Activated naive CD8-positive, alpha-beta T cell treated with anti-CD3 and anti-CD28 coated beads, Interleukin-2, amount 50 U/mL, for 24 hours (primary cell): Measurements from ENCODE around the gene FOXA3.
"Not testable (repeated sequence)": the region's sequence is repeated elsewhere in the genome, so short reads cannot be mapped to it uniquely, and the experiment has no call there.

Experiments used
- ATAC-seq: fragments of 150-1000 bp; cut with Tn5 transposase; one replicate; pipeline ENCODE4 v1.10.0; 2021
- DNase-seq: peaks from one replicate; pipeline ENCODE4 v3.0.0; 2021
- H3K27ac Mint-ChIP-seq: one replicate; pipeline ENCODE4 v1.8.0; 2021; ENCODE audit warnings: mild to moderate bottlenecking, mixed read lengths
- H3K27me3 Mint-ChIP-seq: one replicate; pipeline ENCODE4 v1.8.0; 2021; ENCODE audit warnings: mixed read lengths
- H3K36me3 Mint-ChIP-seq: one replicate; pipeline ENCODE4 v1.8.0; 2021; ENCODE audit warnings: low read depth, mixed read lengths
- H3K4me1 Mint-ChIP-seq: one replicate; pipeline ENCODE4 v1.8.0; 2021; ENCODE audit warnings: mixed read lengths
- H3K4me3 Mint-ChIP-seq: one replicate; pipeline ENCODE4 v1.8.0; 2021; ENCODE audit warnings: mild to moderate bottlenecking, moderate library complexity, mixed read lengths
- H3K9me3 Mint-ChIP-seq: one replicate; pipeline ENCODE4 v1.8.0; 2021; ENCODE audit warnings: mixed read lengths

Gene FOXA3

GRCh38 chr19:45860359-45861259, 3.5 kb upstream of the FOXA3 start:
- ATAC-seq (no peak), DNase-seq (no peak)
- Mint-ChIP-seq H3K4me1 (peaks cover 34% of the 10 kb centered on the region), H3K27me3 (peaks cover 23% of the 10 kb centered on the region), H3K36me3 (peaks cover 23% of the 10 kb centered on the region), H3K4me3 (peak overlapping the region; percentile 6), H3K9me3 (no peaks in the 10 kb centered on the region), H3K27ac (no peak overlapping the region)

DNA sequence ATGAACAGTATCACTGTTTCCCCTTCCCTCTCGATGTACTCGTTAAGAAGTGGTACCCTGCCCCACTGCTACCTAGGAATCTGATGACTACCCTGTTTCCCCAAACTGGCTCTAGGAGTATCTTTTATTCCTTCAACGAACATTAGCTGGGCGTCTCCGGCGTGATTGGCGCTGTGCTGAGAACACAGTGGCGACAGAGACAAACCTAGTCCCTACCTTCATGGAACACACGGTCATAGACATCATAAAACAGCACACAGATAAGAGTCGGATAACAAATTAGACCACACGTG, 1.9 kb upstream of the FOXA3 start:
- DNase-seq, result no peak
- Mint-ChIP-seq H3K27me3 (peaks cover 27% of the 10 kb centered on the region), H3K27ac (peak overlapping the region; percentile 99), H3K4me3 (peak overlapping the region; percentile 98), H3K9me3 (no peaks in the 10 kb centered on the region), H3K4me1 (peaks cover 34% of the 10 kb centered on the region), H3K36me3 (peaks cover 20% of the 10 kb centered on the region)
- ATAC-seq, result no peak

DNA sequence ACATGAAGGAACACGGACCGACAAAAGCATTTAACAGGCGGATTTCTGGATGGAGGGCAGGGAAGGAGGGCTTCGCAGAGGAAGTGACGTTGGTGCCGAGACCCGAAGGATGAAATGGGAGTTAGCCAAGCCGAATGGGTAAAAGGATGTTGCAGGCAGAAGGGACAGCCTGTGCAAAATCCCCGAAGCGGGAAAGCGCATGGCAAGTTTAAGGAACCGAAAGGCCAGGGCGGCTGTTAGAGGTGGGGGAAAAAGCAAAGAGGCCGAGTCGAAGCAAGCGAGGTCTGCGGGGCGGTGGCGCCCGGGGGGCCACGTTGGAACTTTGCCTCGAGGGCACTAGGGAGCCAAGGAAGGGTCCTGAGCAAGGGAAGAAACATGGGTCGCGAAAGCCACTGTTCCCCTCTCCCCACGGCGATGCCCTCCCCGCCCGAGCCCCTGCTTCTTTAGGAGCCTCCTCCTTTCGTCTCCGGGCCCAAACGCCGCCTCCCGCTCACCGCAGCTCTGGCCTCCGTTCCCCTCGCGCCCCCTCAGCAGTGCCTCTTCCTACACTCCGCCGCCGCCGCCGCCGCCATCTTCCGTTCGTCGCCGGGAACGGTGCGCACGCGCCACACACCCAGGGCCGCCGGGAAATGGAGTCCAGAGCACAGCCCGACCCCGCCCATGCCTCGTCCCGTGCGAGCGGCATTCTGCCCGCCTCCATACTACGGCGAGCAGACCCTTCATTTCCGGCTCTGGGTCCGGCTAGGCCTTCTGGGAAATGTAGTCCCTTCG, 1.4 kb upstream of the FOXA3 start, which contains the start of gene SYMPK:
SYMPK (minus strand) TSS at position 584 of the 771 bp plus-strand sequence. CDS start 8,652 bp downstream, outside the sequence.
- peaks cover 27% of the 10 kb centered on the region for H3K27me3 Mint-ChIP-seq
- H3K27ac Mint-ChIP-seq, result peak within 1 kb of the TSS; percentile 99
- ATAC-seq, result peak; percentile 96
- H3K9me3 Mint-ChIP-seq, result no peaks in the 10 kb centered on the region
- peak; percentile 99 for DNase-seq
- H3K4me3 Mint-ChIP-seq, result peak within 1 kb of the TSS; percentile 98
- peaks cover 34% of the 10 kb centered on the region for H3K4me1 Mint-ChIP-seq
- H3K36me3 Mint-ChIP-seq, result peaks cover 20% of the 10 kb centered on the region

- ATAC-seq (no peak), DNase-seq (no peak)
- H3K36me3 Mint-ChIP-seq, result peaks cover 14% of the 10 kb centered on the region
- H3K4me3 Mint-ChIP-seq, result peak overlapping the region; percentile 98
- peaks cover 31% of the 10 kb centered on the region for H3K4me1 Mint-ChIP-seq
- peak overlapping the region; percentile 99 for H3K27ac Mint-ChIP-seq
- peaks cover 27% of the 10 kb centered on the region for H3K27me3 Mint-ChIP-seq
- H3K9me3 Mint-ChIP-seq, result no peaks in the 10 kb centered on the region
These were observed 739 bp upstream of the FOXA3 start for GRCh38 chr19:45863335-45863839.

- Mint-ChIP-seq H3K27me3 (peaks cover 27% of the 10 kb centered on the region), H3K36me3 (peaks cover 5% of the 10 kb centered on the region), H3K9me3 (no peaks in the 10 kb centered on the region), H3K27ac (no peak overlapping the region), H3K4me3 (peak overlapping the region; percentile 59), H3K4me1 (peaks cover 31% of the 10 kb centered on the region)
- no peak for DNase-seq
- no peak for ATAC-seq
These were observed 530 bp downstream of the FOXA3 start for GRCh38 chr19:45864629-45865082.

DNA sequence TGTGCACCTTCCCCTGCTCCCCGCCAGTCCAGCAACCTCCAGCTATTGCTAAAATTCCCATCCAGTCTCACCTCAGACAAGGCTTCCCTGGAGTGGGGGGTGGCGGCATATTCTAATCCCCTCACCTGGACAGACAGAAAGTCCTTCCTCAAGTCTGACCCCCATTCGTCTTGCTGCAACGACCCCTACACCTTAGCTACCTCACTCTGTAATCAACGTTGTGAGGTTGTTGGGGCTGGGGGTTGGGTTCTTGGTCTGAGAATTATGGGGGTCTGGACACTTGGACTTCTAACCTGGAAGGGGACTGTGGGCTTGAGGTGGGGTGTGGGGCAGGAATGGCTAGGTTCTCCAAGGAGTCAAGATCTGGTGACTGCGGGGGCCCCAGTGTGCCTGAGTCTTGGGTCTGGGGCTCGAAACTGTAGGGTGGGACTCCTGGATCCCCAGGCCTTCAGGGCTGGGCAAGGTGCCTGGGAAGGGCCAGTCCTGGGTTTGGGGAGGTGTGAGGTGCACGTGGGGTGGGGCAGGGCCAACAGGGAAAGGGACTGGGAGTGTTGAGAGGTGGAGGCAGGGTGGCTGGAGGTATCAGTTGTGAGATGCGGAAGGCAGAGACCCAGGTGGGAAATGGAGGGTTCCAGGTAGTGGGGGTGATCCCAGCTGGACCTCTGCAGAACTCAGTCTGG, 1.3 kb downstream of the FOXA3 start:
- Mint-ChIP-seq H3K27me3 (peaks cover 27% of the 10 kb centered on the region), H3K36me3 (peaks cover 4% of the 10 kb centered on the region), H3K9me3 (no peaks in the 10 kb centered on the region), H3K4me1 (peaks cover 29% of the 10 kb centered on the region), H3K4me3 (no peak overlapping the region), H3K27ac (no peak overlapping the region)
- DNase-seq (no peak), ATAC-seq (no peak)

DNA sequence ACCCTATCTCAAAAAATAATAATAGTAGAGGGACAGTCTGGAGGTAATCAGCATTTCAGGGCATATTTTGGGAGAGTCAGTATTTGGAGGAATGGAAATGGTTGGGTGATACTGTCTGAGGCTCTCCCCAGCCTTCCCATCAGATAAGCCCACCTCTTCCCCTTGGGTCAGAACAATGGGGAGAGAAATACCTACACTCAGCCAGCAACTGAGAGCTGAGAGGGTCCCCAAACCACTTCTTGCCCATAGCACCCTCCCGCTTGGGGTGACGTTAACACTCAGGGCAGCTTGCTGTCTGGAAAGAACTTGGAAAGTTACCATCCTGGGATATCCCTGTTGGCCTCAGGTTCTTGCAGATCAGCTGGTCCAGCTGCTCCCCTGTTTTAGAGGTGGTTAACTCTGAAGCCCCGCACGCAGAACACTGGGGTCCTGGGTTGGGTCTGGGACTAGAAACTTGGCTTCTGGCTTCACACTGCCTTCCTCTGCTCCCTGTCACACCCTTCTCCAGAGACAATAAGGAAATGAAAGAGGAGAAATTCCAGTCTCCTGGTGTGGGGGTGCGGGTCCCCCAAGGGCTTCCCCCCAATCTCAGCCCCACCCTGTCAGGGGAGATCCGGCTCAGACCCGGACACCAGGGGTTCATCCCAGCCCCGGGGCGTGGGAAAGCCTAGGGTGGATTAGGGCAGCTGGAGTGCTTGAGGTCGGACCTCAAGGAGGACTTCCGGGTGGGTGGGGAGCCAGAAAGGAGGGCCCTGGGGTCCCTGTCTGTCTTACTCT, 2.5 kb downstream of the FOXA3 start:
- Mint-ChIP-seq H3K27me3 (peaks cover 27% of the 10 kb centered on the region), H3K4me3 (no peak overlapping the region), H3K36me3 (no peaks in the 10 kb centered on the region), H3K9me3 (no peaks in the 10 kb centered on the region), H3K4me1 (peaks cover 22% of the 10 kb centered on the region), H3K27ac (no peak overlapping the region)
- DNase-seq, result no peak
- no peak for ATAC-seq

GRCh38 chr19:45867241-45867640, 3.1 kb downstream of the FOXA3 start:
- H3K27me3 Mint-ChIP-seq, result peaks cover 27% of the 10 kb centered on the region
- H3K27ac Mint-ChIP-seq, ATAC-seq, H3K9me3 Mint-ChIP-seq, H3K36me3 Mint-ChIP-seq, H3K4me3 Mint-ChIP-seq, DNase-seq: not testable (repeated sequence)
- peaks cover 17% of the 10 kb centered on the region for H3K4me1 Mint-ChIP-seq

DNA sequence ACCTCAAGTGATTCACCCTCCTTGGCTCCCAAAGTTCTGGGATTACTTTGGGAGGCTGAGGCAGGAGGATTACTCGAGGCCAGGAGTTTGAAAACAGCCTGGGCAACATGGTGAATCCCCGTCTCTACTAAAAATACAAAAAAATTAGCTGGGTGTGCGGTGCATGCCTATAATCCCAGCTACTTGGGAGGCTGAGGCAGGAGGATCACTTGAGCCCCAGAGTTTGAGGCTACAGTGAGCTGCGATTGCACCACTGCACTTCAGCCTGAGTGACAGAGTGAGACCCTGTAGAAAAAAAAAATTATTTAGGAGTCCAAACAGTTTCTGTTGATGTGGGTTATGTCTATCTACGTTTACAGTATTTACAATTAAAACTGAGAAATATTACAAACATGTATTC, 6.7 kb downstream of the FOXA3 start:
- ATAC-seq, result no peak
- DNase-seq, result no peak
- no peaks in the 10 kb centered on the region for H3K9me3 Mint-ChIP-seq
- H3K36me3 Mint-ChIP-seq, result no peaks in the 10 kb centered on the region
- peaks cover 1% of the 10 kb centered on the region for H3K4me1 Mint-ChIP-seq
- H3K27ac Mint-ChIP-seq, result no peak overlapping the region
- peaks cover 11% of the 10 kb centered on the region for H3K27me3 Mint-ChIP-seq
- H3K4me3 Mint-ChIP-seq, result no peak overlapping the region

DNA sequence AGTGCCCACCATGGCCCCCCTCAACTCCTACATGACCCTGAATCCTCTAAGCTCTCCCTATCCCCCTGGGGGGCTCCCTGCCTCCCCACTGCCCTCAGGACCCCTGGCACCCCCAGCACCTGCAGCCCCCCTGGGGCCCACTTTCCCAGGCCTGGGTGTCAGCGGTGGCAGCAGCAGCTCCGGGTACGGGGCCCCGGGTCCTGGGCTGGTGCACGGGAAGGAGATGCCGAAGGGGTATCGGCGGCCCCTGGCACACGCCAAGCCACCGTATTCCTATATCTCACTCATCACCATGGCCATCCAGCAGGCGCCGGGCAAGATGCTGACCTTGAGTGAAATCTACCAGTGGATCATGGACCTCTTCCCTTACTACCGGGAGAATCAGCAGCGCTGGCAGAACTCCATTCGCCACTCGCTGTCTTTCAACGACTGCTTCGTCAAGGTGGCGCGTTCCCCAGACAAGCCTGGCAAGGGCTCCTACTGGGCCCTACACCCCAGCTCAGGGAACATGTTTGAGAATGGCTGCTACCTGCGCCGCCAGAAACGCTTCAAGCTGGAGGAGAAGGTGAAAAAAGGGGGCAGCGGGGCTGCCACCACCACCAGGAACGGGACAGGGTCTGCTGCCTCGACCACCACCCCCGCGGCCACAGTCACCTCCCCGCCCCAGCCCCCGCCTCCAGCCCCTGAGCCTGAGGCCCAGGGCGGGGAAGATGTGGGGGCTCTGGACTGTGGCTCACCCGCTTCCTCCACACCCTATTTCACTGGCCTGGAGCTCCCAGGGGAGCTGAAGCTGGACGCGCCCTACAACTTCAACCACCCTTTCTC, 8.2 kb downstream of the FOXA3 start:
- H3K36me3 Mint-ChIP-seq, result no peaks in the 10 kb centered on the region

DNA sequence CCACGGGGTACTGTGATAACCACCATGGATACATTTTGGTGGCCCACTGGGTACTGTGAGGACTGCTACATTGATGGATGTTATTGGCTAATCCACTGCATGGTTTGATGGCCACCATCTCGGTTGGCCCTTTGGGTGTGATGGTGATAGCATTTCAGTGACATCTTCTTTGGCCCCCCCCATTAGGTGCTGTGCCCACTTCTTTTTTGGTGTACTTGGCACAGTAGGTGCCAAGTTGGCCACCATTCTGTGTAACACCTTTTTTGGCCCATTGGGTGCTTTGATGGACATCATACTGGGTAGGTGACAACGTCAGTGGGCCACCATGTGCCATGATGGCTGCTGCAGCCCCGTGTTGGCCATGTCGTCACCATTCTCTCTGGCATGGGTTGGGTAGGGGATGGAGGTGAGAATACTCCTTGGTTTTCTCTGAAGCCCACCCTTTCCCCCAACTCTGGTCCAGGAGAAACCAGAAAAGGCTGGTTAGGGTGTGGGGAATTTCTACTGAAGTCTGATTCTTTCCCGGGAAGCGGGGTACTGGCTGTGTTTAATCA, 9.2 kb downstream of the FOXA3 start:
- H3K4me1 Mint-ChIP-seq, result peaks cover 16% of the 10 kb centered on the region

More for the DNA sequence above, 8.2 kb downstream of the FOXA3 start:
- Mint-ChIP-seq H3K9me3 (no peaks in the 10 kb centered on the region), H3K27me3 (peaks cover 18% of the 10 kb centered on the region), H3K4me3 (no peak overlapping the region), H3K4me1 (peaks cover 11% of the 10 kb centered on the region), H3K27ac (no peak overlapping the region)
- no peak for ATAC-seq
- DNase-seq, result no peak

GRCh38 chr19:45874620-45874966, 10.5 kb downstream of the FOXA3 start:
- H3K4me3 Mint-ChIP-seq, result no peak overlapping the region
- no peak overlapping the region for H3K27ac Mint-ChIP-seq
- H3K9me3 Mint-ChIP-seq, result no peaks in the 10 kb centered on the region
- H3K36me3 Mint-ChIP-seq, result no peaks in the 10 kb centered on the region
- H3K27me3 Mint-ChIP-seq, result peaks cover 24% of the 10 kb centered on the region
- H3K4me1 Mint-ChIP-seq, result peaks cover 19% of the 10 kb centered on the region
- DNase-seq (no peak), ATAC-seq (no peak)

More for the DNA sequence above, 9.2 kb downstream of the FOXA3 start:
- ATAC-seq (no peak), DNase-seq (no peak)
- H3K4me3 Mint-ChIP-seq, result no peak overlapping the region
- H3K9me3 Mint-ChIP-seq, result no peaks in the 10 kb centered on the region
- peaks cover 22% of the 10 kb centered on the region for H3K27me3 Mint-ChIP-seq
- H3K27ac Mint-ChIP-seq, result no peak overlapping the region
- no peaks in the 10 kb centered on the region for H3K36me3 Mint-ChIP-seq

DNA sequence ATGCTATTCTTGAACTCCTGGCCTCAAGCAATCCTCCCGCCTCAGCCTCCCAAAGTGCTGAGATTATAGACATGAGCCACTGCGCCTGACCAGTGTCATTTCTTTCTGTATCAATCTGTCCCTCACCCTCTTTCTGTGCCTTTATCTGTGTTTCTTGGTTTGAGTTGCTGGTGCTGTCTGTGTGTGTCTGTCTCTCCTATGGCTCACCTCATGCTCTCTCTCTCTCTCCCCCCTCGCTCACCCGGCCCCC, 12.0 kb downstream of the FOXA3 start:
- Mint-ChIP-seq H3K4me3 (peak overlapping the region; percentile 62), H3K36me3 (no peaks in the 10 kb centered on the region), H3K27me3 (peaks cover 24% of the 10 kb centered on the region), H3K27ac (no peak overlapping the region), H3K9me3 (no peaks in the 10 kb centered on the region), H3K4me1 (peaks cover 19% of the 10 kb centered on the region)
- ATAC-seq (peak; percentile 59), DNase-seq (no peak)
